ENCODE results near the gene ADGRD1. TPM values are rescaled to one million over a fixed set of nuclear protein-coding genes. Genes with fewer than 3 reads are reported as not detected.

The ADGRD1 gene
- total and polyA plus RNA-seq, 2 of the 8 experiments (the other 6 are each of a cell fraction or from before 2014, with no cell fraction given), result 0.36 to 0.48 TPM

GRCh38 chr12:130965214-130965613 lies 11.5 kb downstream of the ADGRD1 start:
- 87% methylated on average over 6 of the region's 6 CpGs; no CpG with 5 or more reads in 1 of the 2 experiments for WGBS, 2 experiments (ENCODE audit: extremely low coverage in 1 of 2, insufficient coverage in 1 of 2, insufficient read length in 1 of 2, insufficient replicate concordance in 2 of 2, low coverage in 1 of 2, low lambda C conversion rate in 2 of 2, missing lambda C conversion rate in 1 of 2)
- no peak for FAIRE-seq
- Histone ChIP-seq H4K91ac (replicated peaks; ENCODE audit: insufficient read length, low read length) (no peak overlapping the region), H2AFZ (ENCODE audit: low read length) (no peak overlapping the region), H3K4me3 (ENCODE audit: extremely low read depth in 1 of 4, insufficient read depth in 2 of 4, low read depth in 3 of 4, low read length in 4 of 4) (no peak overlapping the region), H4K20me1 (replicated peaks in 1 of 2; ENCODE audit: control insufficient read depth in 1 of 2, insufficient read depth in 2 of 2, low read length in 2 of 2) (no peaks in the 10 kb centered on the region), H2BK5ac (ENCODE audit: low read depth, low read length) (no peak overlapping the region), H3K14ac (ENCODE audit: insufficient read length) (no peak overlapping the region), H3K9ac (replicated peaks in 1 of 4; ENCODE audit: extremely low read depth in 1 of 4, low read depth in 3 of 4, low read length in 3 of 4) (no peak overlapping the region), H4K5ac (ENCODE audit: insufficient read length, low read depth, low read length) (no peak overlapping the region), H2BK20ac (ENCODE audit: low read length) (no peak overlapping the region), H3K4ac (replicated peaks; ENCODE audit: insufficient read length, low read depth, low read length) (no peak overlapping the region), H3K4me1 (replicated peaks in 1 of 4; ENCODE audit: control insufficient read depth in 3 of 4, insufficient read depth in 4 of 4, low read length in 3 of 4) (no peaks in the 10 kb centered on the region), H4K8ac (ENCODE audit: extremely low read depth, insufficient read depth, low read length) (no peak overlapping the region), H3K18ac (ENCODE audit: extremely low read depth, low read length) (no peak overlapping the region), H3K79me2 (ENCODE audit: control insufficient read depth in 1 of 2, insufficient read depth in 2 of 2, low read length in 2 of 2) (no peaks in the 10 kb centered on the region), H3K56ac (replicated peaks; ENCODE audit: insufficient read length, low read depth, low read length) (no peak overlapping the region), H3K79me1 (ENCODE audit: low read depth, low read length) (no peaks in the 10 kb centered on the region), H2AK5ac (ENCODE audit: low read depth, low read length) (no peak overlapping the region), H2BK15ac (ENCODE audit: low read length) (no peak overlapping the region), H3K27ac (ENCODE audit: low read depth, low read length) (no peak overlapping the region), H3K4me2 (ENCODE audit: insufficient read depth in 1 of 2, low read depth in 2 of 2, low read length in 2 of 2) (no peak overlapping the region), H3K23me2 (ENCODE audit: low read depth, low read length) (no peaks in the 10 kb centered on the region), H2BK12ac (ENCODE audit: low read depth, low read length) (no peak overlapping the region), H3K36me3 (ENCODE audit: control insufficient read depth in 2 of 4, insufficient read depth in 4 of 4, low read length in 3 of 4) (no peaks in the 10 kb centered on the region), H2BK120ac (replicated peaks; ENCODE audit: low read depth, low read length) (no peak overlapping the region), H3K23ac (ENCODE audit: insufficient read length) (no peak overlapping the region), H3K9me3 (ENCODE audit: insufficient read depth in 2 of 2, low read depth in 1 of 2, low read length in 1 of 2) (no peaks in the 10 kb centered on the region), H3K27me3 (replicated peaks in 1 of 4; ENCODE audit: control insufficient read depth in 3 of 4, extremely low read depth in 1 of 4, insufficient read depth in 3 of 4, low read length in 3 of 4) (no peaks in the 10 kb centered on the region)
- CTCF ChIA-PET (ENCODE audit: partially characterized antibody), result no interaction called here
- no peak for DNase-seq (ENCODE audit: low read depth in 1 of 2, low spot score in 2 of 2)
- POLR2A ChIA-PET (ENCODE audit: partially characterized antibody), result no interaction called here
- TF ChIP-seq RFX5 (IDR thresholded peaks at IDR 0.05; ENCODE audit: borderline replicate concordance, low read depth, low read length) (no peak), JUND (IDR thresholded peaks at IDR 0.05; ENCODE audit: low read length) (no peak), TCF12 (IDR thresholded peaks at IDR 0.05; ENCODE audit: low read depth, low read length) (no peak), CREB1 (IDR thresholded peaks at IDR 0.05) (no peak), BACH1 (IDR thresholded peaks at IDR 0.05; ENCODE audit: low read length) (no peak), CTBP2 (IDR thresholded peaks at IDR 0.05; ENCODE audit: borderline replicate concordance, insufficient read depth, insufficient read length, low read length) (no peak), SP2 (IDR thresholded peaks at IDR 0.05; ENCODE audit: low read length) (no peak), SP4 (IDR thresholded peaks at IDR 0.05; ENCODE audit: low read length) (no peak), RXRA (IDR thresholded peaks at IDR 0.05; ENCODE audit: insufficient read depth, low read depth, low read length) (no peak), ASH2L (IDR thresholded peaks at IDR 0.05; ENCODE audit: low read length) (no peak), GABPA (IDR thresholded peaks at IDR 0.05; ENCODE audit: borderline replicate concordance, insufficient read depth, low read length) (no peak), GTF2F1 (IDR thresholded peaks at IDR 0.05; ENCODE audit: borderline replicate concordance, low read depth, low read length) (no peak), TAF1 (IDR thresholded peaks at IDR 0.05; ENCODE audit: low read depth, low read length) (no peak), KDM5A (IDR thresholded peaks at IDR 0.05; ENCODE audit: low read length) (no peak), POU5F1 (IDR thresholded peaks at IDR 0.05; ENCODE audit: low read depth, low read length) (no peak), CHD1 (IDR thresholded peaks at IDR 0.05; ENCODE audit: low read depth, low read length) (no peak), BRCA1 (IDR thresholded peaks at IDR 0.05; ENCODE audit: low read depth, low read length) (no peak), BCL11A (IDR thresholded peaks at IDR 0.05; ENCODE audit: low read depth in 2 of 2, low read length in 2 of 2) (no peak)

All from H1 (cell line).